Activated CD8-positive, alpha-beta T cell treated with anti-CD3 and anti-CD28 coated beads, Interleukin-2, amount 10 ng/mL, durations not matched to agents 7 days and 5 days (primary cell): Measurements from ENCODE around the gene SIX2. TPM values are rescaled to one million over a fixed set of nuclear protein-coding genes. Genes with fewer than 3 reads are reported as not detected.

Experiments used
- ATAC-seq: fragments of 150-1000 bp; cut with Tn5 transposase; one replicate; pipeline ENCODE4 v1.10.0; 2021; ENCODE audit warnings: moderate library complexity
- CTCF ChIA-PET: fragments of 350-600 bp; sonication (Branson Sonifier 250); formaldehyde crosslinking; loops from one replicate; lab custom pipeline; 2021; ENCODE audit warnings: antibody characterized with exemption; lab: Charles Lee
- POLR2A ChIA-PET: fragments of 350-600 bp; sonication (Branson Sonifier 250); formaldehyde crosslinking; loops from one replicate; lab custom pipeline; 2021; ENCODE audit warnings: antibody characterized with exemption; lab: Charles Lee
- DNase-seq: peaks from one replicate; pipeline ENCODE4 v3.0.0-alpha.2; 2020
- H3K27ac Mint-ChIP-seq: one replicate; pipeline ENCODE4 v1.8.0; 2021; ENCODE audit warnings: mild to moderate bottlenecking, mixed read lengths
- H3K27me3 Mint-ChIP-seq: one replicate; pipeline ENCODE4 v1.8.0; 2021; ENCODE audit warnings: low read depth, mixed read lengths
- H3K36me3 Mint-ChIP-seq: one replicate; pipeline ENCODE4 v1.8.0; 2021; ENCODE audit warnings: low read depth, mixed read lengths
- H3K4me1 Mint-ChIP-seq: one replicate; pipeline ENCODE4 v1.8.0; 2021; ENCODE audit warnings: low read depth, mixed read lengths
- H3K4me3 Mint-ChIP-seq: one replicate; pipeline ENCODE4 v1.8.0; 2021; ENCODE audit warnings: mild to moderate bottlenecking, mixed read lengths
- H3K9me3 Mint-ChIP-seq: one replicate; pipeline ENCODE4 v1.8.0; 2022; ENCODE audit warnings: mixed read lengths; ENCODE audit not compliant: insufficient read depth
- total RNA-seq, 2 experiments: library from RNA; stranded (reverse); gene quantifications; one replicate each; pipeline ENCODE4 v1.2.3, GENCODE V29; 2021

The SIX2 gene
- total RNA-seq, 2 experiments from 2014 or later = not detected

DNA sequence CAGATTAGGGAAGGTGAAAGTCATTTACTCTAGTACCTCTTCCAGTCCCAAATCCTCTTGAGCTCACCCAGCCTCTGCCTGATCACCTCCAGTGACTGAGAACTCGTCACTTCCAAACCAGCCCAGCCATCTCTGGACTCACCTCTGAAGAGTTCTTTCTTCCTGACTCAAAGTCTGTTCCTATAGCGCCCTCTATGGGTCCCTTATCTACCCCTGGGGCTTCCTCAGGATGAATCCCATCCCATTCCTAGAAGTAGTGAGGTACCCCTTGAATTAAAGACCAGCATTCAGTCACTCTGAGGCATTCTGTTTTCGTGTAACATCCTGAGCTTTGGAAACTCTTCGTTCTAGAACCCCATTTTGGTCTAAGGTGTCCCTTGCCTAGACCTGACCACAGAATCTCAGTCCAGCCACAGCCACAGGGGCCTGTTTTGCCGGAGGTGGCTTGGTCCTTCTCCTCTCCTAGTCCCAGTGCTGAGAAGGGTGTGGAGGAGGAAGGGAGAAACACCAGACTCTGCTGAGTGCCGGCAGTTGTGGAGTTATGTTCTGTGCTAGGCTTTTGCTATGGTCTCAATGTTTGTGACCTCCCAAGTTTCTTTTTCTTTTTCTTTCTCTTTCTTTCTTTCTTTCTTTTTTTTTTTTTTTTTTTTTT lies 35.1 kb downstream of the SIX2 start:
- DNase-seq (no peak), ATAC-seq (no peak)
- Mint-ChIP-seq H3K27ac (no peak overlapping the region), H3K4me1 (no peaks in the 10 kb centered on the region), H3K9me3 (no peaks in the 10 kb centered on the region), H3K4me3 (no peak overlapping the region), H3K36me3 (no peaks in the 10 kb centered on the region), H3K27me3 (peaks cover 6% of the 10 kb centered on the region)
- ChIA-PET CTCF (interaction anchor here (1.8 kb wide), 1 partner anchor 19 kb away, joined by 6 read pairs; no protein-coding TSS in a partner anchor), POLR2A (no interaction called here)

DNA sequence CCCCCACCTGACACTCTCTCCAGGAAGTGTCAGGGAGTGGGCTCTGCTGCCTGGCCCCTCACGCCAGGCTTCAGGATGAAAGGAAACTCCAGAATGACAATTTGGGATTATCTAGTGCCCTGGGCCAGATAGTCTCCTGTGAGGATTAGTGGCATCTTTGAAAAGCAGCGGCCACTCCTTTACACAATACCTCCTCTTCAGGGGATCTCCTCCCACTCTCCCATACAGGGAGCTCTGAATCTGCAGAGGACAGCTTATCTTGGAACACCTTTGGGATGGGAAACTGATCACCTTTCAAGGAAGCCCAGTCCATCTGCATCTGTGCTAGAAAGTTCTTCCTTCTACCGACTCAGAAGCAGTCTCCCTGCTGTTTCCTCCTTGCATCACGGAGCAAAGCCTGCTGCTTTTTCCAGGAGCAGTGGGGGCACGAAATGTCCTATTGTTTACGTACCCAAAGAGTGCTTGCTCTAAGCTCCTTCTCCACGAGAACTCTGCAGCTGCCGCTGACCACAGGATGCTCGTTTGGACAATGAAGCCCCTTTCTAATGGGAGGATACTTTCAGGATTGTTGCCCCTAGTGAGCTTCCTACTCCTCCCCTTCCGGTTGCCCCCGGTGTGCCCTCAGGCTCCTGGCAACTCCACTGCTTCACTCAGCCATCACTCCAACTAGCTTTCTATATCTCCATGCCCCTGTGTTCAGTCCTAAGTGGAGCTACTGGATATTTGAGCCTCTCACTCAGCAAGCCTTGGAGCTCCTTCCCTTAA lies 36.3 kb downstream of the SIX2 start:
- ATAC-seq (no peak), DNase-seq (no peak)
- Mint-ChIP-seq H3K27ac (no peak overlapping the region), H3K4me3 (no peak overlapping the region), H3K9me3 (no peaks in the 10 kb centered on the region), H3K36me3 (no peaks in the 10 kb centered on the region), H3K27me3 (peaks cover 4% of the 10 kb centered on the region), H3K4me1 (no peaks in the 10 kb centered on the region)
- POLR2A ChIA-PET = no interaction called here
- CTCF ChIA-PET = interaction anchor here (1.8 kb wide), 2 partner anchors 9 to 17 kb away, joined by 6 to 11 read pairs; no protein-coding TSS in a partner anchor

DNA sequence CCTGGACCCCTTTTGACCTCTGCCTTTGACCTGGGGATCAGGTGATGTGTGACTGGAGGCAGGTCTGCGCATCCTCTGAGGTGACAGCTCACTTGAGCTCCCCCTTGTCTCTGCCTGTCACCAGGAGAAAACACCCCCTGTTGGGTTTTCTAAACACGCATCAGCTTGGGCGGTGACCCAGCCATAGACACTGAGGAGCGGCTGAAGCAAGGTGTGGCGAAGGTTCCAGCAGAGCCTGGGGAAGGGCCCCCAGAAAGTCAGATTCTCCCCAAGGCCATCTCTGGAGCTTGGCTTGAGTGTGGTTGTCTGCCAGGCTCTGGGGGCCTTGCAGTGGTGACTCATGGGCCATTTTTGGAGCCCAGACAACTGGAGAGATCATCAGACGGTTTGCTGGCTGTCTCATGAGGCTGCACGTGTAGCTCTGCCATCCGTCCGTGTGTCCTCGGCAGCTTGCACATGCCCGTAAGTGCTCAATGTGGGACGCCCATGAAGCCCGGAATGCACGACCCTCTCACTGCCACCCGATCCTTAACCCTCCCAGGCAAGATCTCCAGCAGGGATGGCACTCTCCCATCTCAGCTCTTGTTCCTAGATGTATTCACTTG lies 38.3 kb downstream of the SIX2 start:
- ATAC-seq = no peak
- Mint-ChIP-seq H3K27ac (no peak overlapping the region), H3K9me3 (no peaks in the 10 kb centered on the region), H3K4me3 (no peak overlapping the region), H3K4me1 (no peaks in the 10 kb centered on the region), H3K27me3 (no peaks in the 10 kb centered on the region), H3K36me3 (no peaks in the 10 kb centered on the region)
- no peak for DNase-seq
- ChIA-PET POLR2A (no interaction called here), CTCF (interaction anchor here (1.2 to 2.2 kb wide), 2 partner anchors 11 to 14 kb away, joined by 3 to 9 read pairs; no protein-coding TSS in a partner anchor)

DNA sequence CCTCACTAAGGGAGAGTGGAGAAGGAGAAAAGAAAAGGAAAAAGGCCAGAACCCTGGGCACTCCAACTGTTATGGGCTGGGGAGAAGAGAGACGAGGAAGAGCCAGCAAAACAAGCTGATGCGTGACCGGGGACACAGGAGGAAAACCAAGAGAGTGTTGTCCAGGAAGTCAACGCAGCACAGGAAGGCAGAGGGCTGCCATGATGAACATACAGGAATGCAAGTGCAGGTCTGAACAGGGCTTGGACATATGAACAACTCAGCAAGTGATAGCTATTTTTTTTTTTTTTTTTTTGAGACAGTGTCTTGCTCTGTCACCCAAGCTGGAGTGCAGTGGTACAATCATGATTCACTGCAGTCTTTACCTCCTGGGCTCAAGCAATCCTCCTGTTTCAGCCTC lies 39.3 kb downstream of the SIX2 start:
- ChIA-PET CTCF (interaction anchor here (2.2 kb wide), 1 partner anchor 12 kb away, joined by 9 read pairs; no protein-coding TSS in a partner anchor), POLR2A (interaction anchor here (0.6 kb wide), 1 partner anchor 23 kb away, joined by 3 read pairs; no protein-coding TSS in a partner anchor)
- ATAC-seq (no peak), DNase-seq (no peak)
- Mint-ChIP-seq H3K27me3 (no peaks in the 10 kb centered on the region), H3K9me3 (no peaks in the 10 kb centered on the region), H3K4me3 (no peak overlapping the region), H3K27ac (no peak overlapping the region), H3K36me3 (no peaks in the 10 kb centered on the region), H3K4me1 (no peaks in the 10 kb centered on the region)

DNA sequence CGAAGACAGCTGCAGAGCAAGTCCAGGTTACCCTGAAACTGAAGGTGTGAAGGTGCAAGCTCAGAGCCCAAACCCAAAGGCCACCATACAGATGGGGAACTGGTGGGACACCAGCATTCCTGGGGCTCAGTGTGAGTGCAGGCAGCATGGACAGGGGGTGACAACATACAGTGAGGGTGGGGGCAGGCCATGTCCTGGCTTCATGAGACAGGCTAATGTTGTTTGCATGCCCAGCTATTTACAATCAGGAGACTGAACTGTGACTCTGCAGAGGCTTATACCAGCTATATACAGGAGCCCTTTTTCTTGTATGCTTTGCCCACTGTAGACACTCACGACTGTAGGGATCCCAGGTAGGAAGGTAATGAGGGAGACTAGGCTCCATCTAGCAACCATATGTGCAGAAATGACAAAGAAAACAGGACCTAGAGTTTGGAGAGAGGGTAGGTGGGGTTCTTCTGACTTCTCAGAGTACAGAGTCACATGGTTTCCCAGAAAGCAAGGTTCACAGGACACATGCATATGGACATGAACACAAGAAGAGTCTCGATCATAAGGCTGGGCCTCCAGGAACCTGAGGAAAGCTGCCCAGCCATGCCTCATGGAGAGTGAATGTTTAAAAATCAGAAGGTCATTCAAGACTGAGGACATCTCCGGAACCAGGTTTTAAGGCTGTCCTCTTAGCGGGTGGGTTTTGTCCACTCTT lies 41.4 kb downstream of the SIX2 start:
- Mint-ChIP-seq H3K27me3 (no peaks in the 10 kb centered on the region), H3K27ac (no peak overlapping the region), H3K36me3 (no peaks in the 10 kb centered on the region), H3K9me3 (no peaks in the 10 kb centered on the region), H3K4me1 (no peaks in the 10 kb centered on the region), H3K4me3 (no peak overlapping the region)
- ChIA-PET CTCF (no interaction called here), POLR2A (no interaction called here)
- no peak for DNase-seq
- ATAC-seq = no peak

DNA sequence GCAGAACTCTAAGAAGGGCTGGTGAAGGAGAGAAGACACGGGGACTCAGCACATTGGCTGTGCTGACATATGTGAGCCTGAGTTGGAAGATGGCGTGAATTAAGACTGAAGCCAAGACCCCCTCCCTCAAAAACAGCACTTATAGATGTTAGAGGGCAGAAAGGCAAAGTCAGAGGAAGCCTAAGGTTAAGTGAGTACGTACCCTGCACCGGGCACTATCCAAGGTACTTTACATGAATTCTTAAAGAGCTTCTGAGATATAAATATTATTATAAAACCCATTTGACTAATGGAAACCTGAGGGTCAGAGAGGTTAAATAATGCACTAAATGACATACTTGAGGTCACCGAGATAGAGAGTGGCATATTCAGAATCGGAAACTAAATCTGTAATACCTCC lies 42.2 kb downstream of the SIX2 start:
- Mint-ChIP-seq H3K36me3 (no peaks in the 10 kb centered on the region), H3K27ac (no peak overlapping the region), H3K4me3 (no peak overlapping the region), H3K4me1 (no peaks in the 10 kb centered on the region), H3K27me3 (no peaks in the 10 kb centered on the region), H3K9me3 (no peaks in the 10 kb centered on the region)
- CTCF ChIA-PET = no interaction called here
- no peak for DNase-seq
- ATAC-seq = no peak
- POLR2A ChIA-PET = no interaction called here

DNA sequence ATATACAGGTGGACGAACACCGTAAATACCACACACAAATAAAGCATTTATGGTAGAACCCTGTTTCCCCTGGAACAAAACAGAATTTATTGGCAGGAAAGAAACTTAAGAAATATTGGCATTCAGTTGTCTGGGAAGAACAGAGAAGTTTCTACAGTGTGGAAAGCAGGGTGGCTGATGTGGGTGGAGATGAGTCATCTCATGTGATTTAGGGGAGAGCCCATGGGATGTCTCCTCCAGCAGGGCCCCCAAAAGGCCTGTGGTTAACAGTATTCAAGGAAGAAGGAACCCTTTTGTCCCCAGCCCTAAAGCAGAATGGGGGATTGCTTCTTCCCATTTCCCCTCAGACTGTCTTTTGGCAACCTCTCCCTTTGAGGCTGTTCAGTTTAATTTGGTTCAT lies 43.6 kb downstream of the SIX2 start:
- Mint-ChIP-seq H3K4me1 (no peaks in the 10 kb centered on the region), H3K27me3 (peaks cover 4% of the 10 kb centered on the region), H3K4me3 (no peak overlapping the region), H3K36me3 (no peaks in the 10 kb centered on the region), H3K9me3 (no peaks in the 10 kb centered on the region), H3K27ac (no peak overlapping the region)
- no peak for ATAC-seq
- POLR2A ChIA-PET = no interaction called here
- no peak for DNase-seq
- CTCF ChIA-PET = no interaction called here

DNA sequence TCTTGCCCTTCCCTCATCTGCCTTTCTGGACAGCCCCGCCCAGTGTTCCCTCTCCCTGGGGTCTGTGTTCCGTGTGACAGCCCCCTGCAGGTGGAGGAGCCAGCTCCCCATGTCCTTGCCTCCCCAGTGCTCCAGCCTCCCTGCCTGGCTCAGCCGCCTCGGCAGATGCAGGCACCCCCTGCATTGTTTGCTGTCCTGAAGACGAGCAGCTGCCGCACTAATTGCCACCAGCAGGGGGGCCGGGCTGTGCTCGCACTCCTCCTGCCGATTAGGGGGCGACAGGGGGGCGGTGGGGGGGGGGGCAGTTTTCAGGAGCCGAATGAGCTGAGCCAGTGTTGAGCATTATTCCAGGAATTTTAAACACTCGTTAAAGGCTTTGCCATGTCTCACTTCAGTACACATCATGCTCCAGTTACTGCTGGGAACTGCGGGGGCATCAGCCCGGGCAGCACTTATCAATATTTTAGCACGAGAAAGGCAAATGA lies 44.5 kb downstream of the SIX2 start:
- no peak overlapping the region for H3K27ac Mint-ChIP-seq
- DNase-seq (no peak), ATAC-seq (no peak)
- H3K4me1 Mint-ChIP-seq = no peaks in the 10 kb centered on the region
- H3K9me3 Mint-ChIP-seq = no peaks in the 10 kb centered on the region
- no peak overlapping the region for H3K4me3 Mint-ChIP-seq
- ChIA-PET CTCF (interaction anchor here (0.8 to 1.4 kb wide), 2 partner anchors 9 to 10 kb away, joined by 3 read pairs; no protein-coding TSS in a partner anchor), POLR2A (no interaction called here)
- H3K36me3 Mint-ChIP-seq = no peaks in the 10 kb centered on the region
- H3K27me3 Mint-ChIP-seq = peaks cover 4% of the 10 kb centered on the region

DNA sequence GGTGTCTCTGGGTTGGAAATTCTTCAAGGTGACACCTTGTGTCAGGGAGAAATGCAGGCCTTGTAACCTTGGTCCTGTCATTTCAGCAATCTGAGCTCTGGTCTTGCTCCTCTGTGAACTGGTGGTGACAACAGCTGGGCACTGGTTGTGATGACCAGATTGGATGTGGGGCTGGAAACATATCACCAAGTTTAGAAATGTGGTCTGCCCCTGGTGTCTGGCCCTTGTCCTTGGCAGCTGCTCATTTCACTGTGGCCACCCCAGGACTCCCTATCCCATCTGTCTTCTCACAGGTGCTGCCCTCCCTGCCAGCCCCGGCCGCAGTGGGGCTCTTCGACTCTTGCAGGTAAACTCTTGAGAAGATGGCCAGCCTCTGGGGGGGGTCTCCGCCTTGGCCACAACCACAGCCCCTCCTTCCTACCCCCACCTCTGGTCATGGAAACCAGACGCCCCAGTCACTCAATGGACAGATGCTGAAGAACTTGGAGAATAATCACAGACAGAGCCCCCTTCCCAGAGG lies 47.0 kb downstream of the SIX2 start:
- CTCF ChIA-PET = no interaction called here
- POLR2A ChIA-PET = no interaction called here
- no peaks in the 10 kb centered on the region for H3K36me3 Mint-ChIP-seq
- no peak for ATAC-seq
- peaks cover 11% of the 10 kb centered on the region for H3K27me3 Mint-ChIP-seq
- H3K27ac Mint-ChIP-seq = no peak overlapping the region
- no peak overlapping the region for H3K4me3 Mint-ChIP-seq
- no peak for DNase-seq
- H3K9me3 Mint-ChIP-seq = no peaks in the 10 kb centered on the region
- no peaks in the 10 kb centered on the region for H3K4me1 Mint-ChIP-seq

DNA sequence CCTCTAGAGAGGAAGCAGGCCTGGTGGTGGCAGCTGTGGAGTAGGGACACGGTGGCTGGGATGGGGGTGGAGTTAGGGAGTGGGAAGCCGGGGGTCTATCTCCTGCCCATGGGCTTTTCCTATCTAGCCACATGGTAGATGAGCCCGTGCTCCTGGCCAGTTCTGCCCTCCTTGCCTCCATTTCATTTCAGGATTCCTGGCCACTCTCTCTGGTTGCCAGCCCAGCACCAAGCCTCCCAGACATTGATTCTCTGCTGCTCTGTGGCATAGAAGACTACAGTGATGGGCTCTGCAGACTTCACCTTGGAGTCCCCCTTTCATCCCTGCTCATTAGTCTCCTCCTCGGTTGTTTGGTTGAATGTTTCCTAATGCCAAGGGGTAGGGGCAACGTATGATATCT lies 48.4 kb downstream of the SIX2 start:
- Mint-ChIP-seq H3K9me3 (no peaks in the 10 kb centered on the region), H3K36me3 (no peaks in the 10 kb centered on the region), H3K4me1 (peaks cover 1% of the 10 kb centered on the region), H3K27ac (no peak overlapping the region), H3K4me3 (no peak overlapping the region), H3K27me3 (peaks cover 18% of the 10 kb centered on the region)
- ChIA-PET CTCF (no interaction called here), POLR2A (no interaction called here)
- DNase-seq (no peak), ATAC-seq (no peak)

DNA sequence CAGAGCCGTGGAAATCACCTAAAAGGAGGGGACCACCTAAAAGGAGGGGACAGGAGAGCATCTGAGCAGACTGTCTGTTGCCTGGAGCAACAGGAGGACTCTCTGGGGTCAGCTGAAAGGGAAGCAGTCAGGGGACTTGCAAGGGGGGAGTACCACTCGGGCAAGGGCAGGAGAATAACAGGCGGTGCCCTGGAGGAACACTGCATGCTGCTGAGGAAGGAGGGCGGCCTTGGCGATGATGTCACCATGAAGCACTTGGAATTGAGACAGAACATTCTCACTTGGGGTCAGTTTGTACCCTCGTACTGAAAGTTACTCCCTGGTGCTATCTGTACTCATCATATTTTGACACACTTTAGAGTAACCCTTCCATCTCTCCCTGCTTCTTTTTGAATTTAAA lies 49.4 kb downstream of the SIX2 start:
- ChIA-PET POLR2A (no interaction called here), CTCF (no interaction called here)
- Mint-ChIP-seq H3K27ac (no peak overlapping the region), H3K9me3 (no peaks in the 10 kb centered on the region), H3K4me1 (peaks cover 8% of the 10 kb centered on the region), H3K4me3 (no peak overlapping the region), H3K36me3 (no peaks in the 10 kb centered on the region), H3K27me3 (peaks cover 29% of the 10 kb centered on the region)
- no peak for DNase-seq
- no peak for ATAC-seq
